Measurements from ENCODE around the gene CELA1. TPM values are rescaled to one million over a fixed set of nuclear protein-coding genes. Genes with fewer than 3 reads are reported as not detected.

Gene CELA1
- total RNA-seq, 4 donors from 2014 or later: not detected

DNA sequence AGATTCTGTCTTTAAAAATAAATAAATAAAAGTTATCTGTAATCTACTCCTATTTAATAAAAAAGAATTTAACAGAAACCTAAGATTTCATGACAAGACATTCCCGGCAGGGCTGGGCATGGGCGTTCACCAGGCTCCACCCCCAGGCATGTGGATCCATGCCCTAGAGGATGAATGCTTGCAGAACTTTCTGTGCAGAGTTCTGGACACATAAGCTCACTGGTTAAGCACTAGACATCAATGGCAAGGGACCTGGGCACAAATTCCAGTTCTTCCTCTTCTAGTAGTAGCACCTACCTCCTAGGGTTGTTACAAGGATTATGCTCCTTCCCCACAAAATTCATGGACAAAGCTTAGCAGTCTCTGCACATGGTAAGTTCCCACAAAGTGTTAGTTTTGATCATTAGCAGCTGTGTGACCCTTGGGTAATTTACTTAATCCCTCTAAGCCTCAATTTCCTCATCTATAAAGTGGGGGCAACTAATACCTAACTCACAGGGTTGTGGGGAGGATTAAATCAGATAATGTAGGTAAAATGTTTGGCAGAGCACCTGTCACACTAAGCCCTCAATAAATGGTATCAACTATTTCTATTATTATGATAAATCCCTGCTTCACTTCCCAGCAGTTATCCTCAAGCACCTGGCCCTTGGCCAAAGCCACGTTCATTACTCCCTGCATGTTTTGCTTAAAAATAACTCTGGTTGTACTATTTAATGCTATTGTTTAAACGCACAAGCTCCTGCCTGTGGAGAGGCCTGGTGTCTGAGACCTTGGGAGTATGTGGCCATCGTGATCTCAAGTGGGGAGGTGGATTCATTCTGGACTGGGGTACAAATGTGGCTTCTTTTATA, 35.0 kb upstream of the CELA1 start:
- Histone ChIP-seq H3K4me1 (no peaks in the 10 kb centered on the region), H3K4me3 (no peak overlapping the region), H3K27me3 (no peaks in the 10 kb centered on the region), H3K9me3 (no peaks in the 10 kb centered on the region), H3K36me3 (no peaks in the 10 kb centered on the region), H3K27ac (no peak overlapping the region)
- DNase-seq: no peak
- TF ChIP-seq, protein P1, sequence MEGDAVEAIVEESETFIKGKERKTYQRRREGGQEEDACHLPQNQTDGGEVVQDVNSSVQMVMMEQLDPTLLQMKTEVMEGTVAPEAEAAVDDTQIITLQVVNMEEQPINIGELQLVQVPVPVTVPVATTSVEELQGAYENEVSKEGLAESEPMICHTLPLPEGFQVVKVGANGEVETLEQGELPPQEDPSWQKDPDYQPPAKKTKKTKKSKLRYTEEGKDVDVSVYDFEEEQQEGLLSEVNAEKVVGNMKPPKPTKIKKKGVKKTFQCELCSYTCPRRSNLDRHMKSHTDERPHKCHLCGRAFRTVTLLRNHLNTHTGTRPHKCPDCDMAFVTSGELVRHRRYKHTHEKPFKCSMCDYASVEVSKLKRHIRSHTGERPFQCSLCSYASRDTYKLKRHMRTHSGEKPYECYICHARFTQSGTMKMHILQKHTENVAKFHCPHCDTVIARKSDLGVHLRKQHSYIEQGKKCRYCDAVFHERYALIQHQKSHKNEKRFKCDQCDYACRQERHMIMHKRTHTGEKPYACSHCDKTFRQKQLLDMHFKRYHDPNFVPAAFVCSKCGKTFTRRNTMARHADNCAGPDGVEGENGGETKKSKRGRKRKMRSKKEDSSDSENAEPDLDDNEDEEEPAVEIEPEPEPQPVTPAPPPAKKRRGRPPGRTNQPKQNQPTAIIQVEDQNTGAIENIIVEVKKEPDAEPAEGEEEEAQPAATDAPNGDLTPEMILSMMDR (IDR thresholded peaks at IDR 0.05): no peak
- TF ChIP-seq POLR2A (IDR thresholded peaks at IDR 0.05): no peak
- intact Hi-C loops (cut with DNase I; ENCODE audit: low total_unique reads): no loop called here

DNA sequence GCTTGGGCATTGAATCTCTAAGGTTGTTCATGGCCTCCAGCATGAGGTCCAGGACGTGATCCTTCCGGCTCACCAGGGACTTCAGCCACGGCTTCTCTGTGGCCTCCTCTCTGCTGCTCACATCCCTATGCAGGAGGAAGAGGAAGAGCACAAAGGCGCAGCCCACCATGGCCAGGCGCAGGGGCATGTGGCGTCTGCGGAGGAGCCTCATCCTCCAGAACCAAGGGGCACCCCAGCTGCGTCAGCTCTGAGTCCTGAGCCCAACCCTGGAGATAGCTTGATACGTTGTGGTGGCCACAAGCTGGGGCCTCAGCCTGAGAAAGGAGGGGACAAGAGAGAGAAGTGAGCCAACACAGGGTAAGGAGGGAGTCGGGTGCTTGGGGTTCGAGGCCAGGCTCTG, 33.1 kb upstream of the CELA1 start:
- Histone ChIP-seq H3K4me3 (no peak overlapping the region), H3K27ac (no peak overlapping the region), H3K27me3 (no peaks in the 10 kb centered on the region), H3K4me1 (no peaks in the 10 kb centered on the region), H3K9me3 (no peaks in the 10 kb centered on the region), H3K36me3 (no peaks in the 10 kb centered on the region)
- no peak for TF ChIP-seq POLR2A (IDR thresholded peaks at IDR 0.05)
- TF ChIP-seq, protein P1 (IDR thresholded peaks at IDR 0.05): no peak
- intact Hi-C loops (cut with DNase I; ENCODE audit: low total_unique reads): no loop called here
- no peak for DNase-seq

DNA sequence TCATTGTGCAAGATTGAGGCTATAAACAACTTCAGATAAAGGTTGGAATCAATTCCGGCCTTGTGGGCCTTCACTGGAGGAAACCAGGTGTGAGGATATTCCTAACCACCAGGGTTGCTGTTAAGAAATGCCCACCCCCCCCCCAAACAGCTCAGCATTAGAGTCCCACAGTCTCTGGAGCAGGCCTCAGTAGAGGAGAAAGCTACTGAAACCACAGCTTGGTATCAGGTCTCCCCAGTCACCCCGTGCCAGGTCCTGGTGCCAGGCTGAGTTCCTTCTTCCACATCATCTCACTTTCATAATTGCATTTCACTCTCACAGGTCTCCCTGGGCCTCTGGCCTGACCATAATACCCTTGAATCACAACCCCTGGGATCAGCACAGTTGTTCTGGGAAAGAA, 32.3 kb upstream of the CELA1 start:
- H3K4me1 ChIP-seq: no peaks in the 10 kb centered on the region
- intact Hi-C loops (cut with DNase I; ENCODE audit: low total_unique reads): no loop called here
- no peak overlapping the region for H3K27ac ChIP-seq
- H3K36me3 ChIP-seq: no peaks in the 10 kb centered on the region
- H3K27me3 ChIP-seq: no peaks in the 10 kb centered on the region
- DNase-seq: no peak
- no peaks in the 10 kb centered on the region for H3K9me3 ChIP-seq
- H3K4me3 ChIP-seq: no peak overlapping the region
- TF ChIP-seq, protein P1 (IDR thresholded peaks at IDR 0.05): no peak
- TF ChIP-seq POLR2A (IDR thresholded peaks at IDR 0.05): no peak

DNA sequence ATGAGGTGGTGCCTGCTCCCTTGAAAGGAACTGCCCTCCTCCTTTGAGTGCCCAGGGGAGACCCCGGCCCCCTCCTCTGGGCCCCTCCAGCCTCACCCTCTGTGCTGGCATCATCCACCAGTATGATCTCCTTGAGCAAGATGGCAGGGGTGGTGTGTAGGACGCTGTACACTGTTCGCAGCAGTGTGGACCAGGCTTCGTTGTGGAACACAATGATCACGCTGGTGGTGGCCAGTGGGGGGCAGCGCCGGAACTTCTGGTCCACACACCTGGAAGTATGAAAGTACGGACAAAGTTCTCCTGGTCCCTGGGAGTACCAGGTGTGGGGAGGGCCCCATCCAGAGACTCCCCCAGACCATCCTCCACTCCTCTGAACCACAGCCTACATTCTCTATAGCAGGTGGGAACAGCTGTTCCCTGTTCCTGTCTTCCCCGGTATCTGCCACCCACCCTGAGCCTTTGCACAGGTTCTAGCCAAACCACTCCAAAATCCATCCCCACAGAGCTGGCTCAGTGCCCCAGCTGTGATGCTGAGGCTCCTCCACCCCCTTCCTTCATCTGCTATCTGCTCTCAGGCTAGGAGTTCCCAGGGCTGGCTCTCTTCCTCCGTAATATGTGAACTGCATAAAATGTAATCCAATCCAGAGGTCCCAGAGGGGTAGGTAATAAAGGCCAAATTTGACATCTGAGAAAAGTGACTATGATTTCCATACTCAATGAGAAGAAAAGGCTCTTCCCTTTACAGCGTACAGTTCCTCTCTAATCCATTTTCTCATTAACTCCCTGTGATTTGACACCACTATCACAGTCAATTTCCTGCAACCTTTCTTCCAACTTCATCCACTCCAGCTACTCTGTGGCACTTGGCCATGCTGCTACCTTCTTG, 30.9 kb upstream of the CELA1 start:
- no peaks in the 10 kb centered on the region for H3K9me3 ChIP-seq
- H3K4me3 ChIP-seq: no peak overlapping the region
- DNase-seq: no peak
- no peaks in the 10 kb centered on the region for H3K4me1 ChIP-seq
- intact Hi-C loops (cut with DNase I; ENCODE audit: low total_unique reads): no loop called here
- H3K36me3 ChIP-seq: no peaks in the 10 kb centered on the region
- no peaks in the 10 kb centered on the region for H3K27me3 ChIP-seq
- no peak overlapping the region for H3K27ac ChIP-seq
- TF ChIP-seq, protein P1 (IDR thresholded peaks at IDR 0.05): no peak
- TF ChIP-seq POLR2A (IDR thresholded peaks at IDR 0.05): no peak

DNA sequence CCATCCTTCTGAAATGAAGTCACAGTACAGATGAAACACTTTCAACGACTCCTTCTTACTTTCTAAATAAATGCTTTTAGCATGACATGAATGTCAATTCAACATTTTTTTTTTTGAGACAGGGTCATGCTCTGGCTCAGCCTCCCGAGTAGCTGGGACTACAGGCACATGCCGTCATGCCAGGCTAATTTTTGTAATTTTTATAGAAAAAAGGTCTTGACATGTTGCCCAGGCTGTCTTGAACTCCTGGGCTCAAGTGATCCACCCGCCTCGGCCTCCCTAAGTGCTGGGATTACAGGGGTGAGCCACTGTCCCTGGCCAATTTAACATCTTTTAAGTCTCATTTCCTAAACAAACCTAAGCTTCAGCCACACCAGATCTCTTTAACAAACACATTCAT, 28.4 kb upstream of the CELA1 start:
- Histone ChIP-seq H3K27me3 (no peaks in the 10 kb centered on the region), H3K4me3 (no peak overlapping the region)
- TF ChIP-seq, protein P1 (IDR thresholded peaks at IDR 0.05): no peak

More for the DNA sequence above, 28.4 kb upstream of the CELA1 start:
- intact Hi-C loops (cut with DNase I; ENCODE audit: low total_unique reads): no loop called here
- no peak for DNase-seq
- Histone ChIP-seq H3K27ac (no peak overlapping the region), H3K9me3 (no peaks in the 10 kb centered on the region), H3K36me3 (no peaks in the 10 kb centered on the region), H3K4me1 (no peaks in the 10 kb centered on the region)

Measured in uterus (tissue), 4 donors.